SH-SY5Y (cell line): Measurements from ENCODE around the gene CAVIN1.

Experiments used
- GATA2 ChIP-seq: IDR thresholded peaks from 2 replicates; pipeline ENCODE4 v1.6.1; 2011; ENCODE audit warnings: mild to moderate bottlenecking, low read depth, low read length
- GATA3 ChIP-seq: IDR thresholded peaks from 2 replicates; pipeline ENCODE4 v1.6.1; 2011; ENCODE audit warnings: low read depth, mild to moderate bottlenecking, low read length, moderate library complexity

DNA sequence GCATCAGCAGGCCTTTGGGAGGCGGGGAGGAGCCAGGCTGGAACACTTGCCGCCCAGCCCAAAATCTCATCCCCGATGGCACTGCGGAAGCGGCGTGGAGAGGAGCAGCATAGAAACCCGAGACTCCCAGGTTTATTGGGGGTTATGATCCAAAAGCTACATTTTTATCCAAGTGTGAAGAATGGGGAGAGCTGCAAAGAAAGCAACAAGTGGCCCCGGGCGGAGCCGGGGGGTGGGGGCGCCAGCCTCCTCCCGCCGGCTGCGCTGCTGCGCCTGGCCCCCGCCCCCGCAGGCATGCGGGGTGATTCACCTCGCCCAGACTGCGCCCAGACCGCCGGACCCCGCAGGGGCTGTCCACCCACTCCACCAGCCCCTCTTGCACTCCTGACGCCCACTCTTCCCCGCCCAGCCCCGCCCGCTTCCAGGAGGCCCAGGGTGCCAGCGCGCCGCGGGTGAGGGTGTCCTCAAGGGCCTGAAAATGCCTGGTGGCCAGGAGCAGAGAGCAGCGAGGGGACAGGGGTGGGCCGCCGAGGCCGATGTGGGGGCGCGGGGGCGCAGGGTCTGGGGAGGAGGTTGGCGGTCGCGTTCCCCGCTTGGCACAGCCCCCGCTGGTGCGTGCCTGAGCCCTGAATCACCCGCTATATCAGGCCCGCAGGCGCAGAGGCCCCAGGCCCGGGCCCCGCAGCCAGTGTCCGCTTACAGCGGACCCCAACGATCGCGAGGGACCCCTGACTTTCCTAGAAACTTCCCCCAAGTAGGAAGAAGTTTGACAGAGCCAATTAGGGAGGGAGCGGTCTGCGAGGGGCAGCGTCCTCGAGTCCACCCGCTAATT, 1.3 kb downstream of the CAVIN1 start:
- TF ChIP-seq GATA3 (no peak), GATA2 (no peak)
